ENCODE measurements around the gene ISG20.
A peak's percentile ranks its signal among the peaks of the same experiment; 100 is the strongest.

The ISG20 gene

DNA sequence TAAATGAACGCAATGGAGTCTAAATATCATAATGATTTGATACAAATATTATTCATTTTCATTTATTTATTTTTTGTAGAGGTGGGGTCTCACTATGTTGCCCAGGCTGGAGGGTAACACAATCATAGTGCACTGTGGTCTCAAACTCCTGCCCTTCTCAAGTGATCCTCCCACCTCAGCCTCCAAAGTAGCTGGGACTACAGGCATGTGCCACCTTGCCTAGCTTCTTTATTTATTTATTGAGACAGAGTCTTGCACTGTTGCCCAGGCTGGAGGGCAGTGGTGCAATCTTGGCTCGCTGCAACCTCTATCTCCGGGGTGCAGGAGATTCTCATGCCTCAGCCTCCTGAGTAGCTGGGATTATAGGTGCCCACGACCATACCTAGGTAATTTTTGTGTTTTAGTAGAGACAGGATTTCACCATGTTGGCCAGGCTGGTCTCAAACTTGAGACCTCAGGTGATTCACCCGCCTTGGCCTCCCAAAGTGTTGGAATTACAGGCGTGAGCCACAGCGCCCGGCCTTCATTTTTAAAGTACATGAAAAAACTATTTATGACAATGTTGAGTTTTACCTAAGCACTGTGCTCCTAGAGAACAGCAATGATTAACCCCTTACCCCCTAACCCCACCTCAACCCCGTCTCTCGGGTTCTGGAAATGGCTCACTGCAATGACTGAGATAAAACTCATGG lies 21.6 kb upstream of the ISG20 start:
- TF ChIP-seq, protein P1, sequence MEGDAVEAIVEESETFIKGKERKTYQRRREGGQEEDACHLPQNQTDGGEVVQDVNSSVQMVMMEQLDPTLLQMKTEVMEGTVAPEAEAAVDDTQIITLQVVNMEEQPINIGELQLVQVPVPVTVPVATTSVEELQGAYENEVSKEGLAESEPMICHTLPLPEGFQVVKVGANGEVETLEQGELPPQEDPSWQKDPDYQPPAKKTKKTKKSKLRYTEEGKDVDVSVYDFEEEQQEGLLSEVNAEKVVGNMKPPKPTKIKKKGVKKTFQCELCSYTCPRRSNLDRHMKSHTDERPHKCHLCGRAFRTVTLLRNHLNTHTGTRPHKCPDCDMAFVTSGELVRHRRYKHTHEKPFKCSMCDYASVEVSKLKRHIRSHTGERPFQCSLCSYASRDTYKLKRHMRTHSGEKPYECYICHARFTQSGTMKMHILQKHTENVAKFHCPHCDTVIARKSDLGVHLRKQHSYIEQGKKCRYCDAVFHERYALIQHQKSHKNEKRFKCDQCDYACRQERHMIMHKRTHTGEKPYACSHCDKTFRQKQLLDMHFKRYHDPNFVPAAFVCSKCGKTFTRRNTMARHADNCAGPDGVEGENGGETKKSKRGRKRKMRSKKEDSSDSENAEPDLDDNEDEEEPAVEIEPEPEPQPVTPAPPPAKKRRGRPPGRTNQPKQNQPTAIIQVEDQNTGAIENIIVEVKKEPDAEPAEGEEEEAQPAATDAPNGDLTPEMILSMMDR (IDR thresholded peaks at IDR 0.05), result no peak
- no peak for DNase-seq
- no peak overlapping the region for H3K27ac ChIP-seq
- intact Hi-C loops (cut with DNase I; ENCODE audit: low total_unique reads), result no loop called here
- H3K36me3 ChIP-seq, result no peaks in the 10 kb centered on the region
- no peak overlapping the region for H3K4me3 ChIP-seq
- H3K27me3 ChIP-seq, result peaks cover 0 to 6% of the 10 kb centered on the region in 2 donors
- H3K4me1 ChIP-seq, result peaks cover 0 to 12% (median 10%) of the 10 kb centered on the region in 4 donors
- no peaks in the 10 kb centered on the region for H3K9me3 ChIP-seq

DNA sequence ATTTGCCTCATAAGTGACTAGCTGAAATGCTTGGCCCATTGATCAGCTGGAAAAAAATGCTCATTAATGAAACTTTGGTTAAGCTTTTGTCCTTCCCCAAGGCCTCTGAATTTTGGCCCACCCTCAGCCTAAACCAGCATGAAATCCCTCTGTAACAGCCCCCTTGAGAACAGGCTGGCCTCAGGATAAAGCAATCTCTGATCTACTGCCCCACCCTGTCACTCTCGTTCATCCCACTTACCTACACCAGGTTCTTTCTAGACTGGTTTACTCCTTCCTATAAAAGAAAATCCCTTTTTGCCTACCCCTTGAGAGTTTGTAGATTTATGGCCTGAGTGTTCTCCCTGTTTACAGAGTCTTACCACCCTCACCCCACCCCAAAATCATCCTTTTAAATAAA lies 21.0 kb upstream of the ISG20 start:
- Histone ChIP-seq H3K9me3 (no peaks in the 10 kb centered on the region), H3K4me1 (peaks cover 0 to 18% (median 15%) of the 10 kb centered on the region in 4 donors), H3K27ac (no peak overlapping the region), H3K27me3 (peaks cover 0 to 6% of the 10 kb centered on the region in 2 donors), H3K4me3 (no peak overlapping the region), H3K36me3 (no peaks in the 10 kb centered on the region)
- TF ChIP-seq, protein P1 (IDR thresholded peaks at IDR 0.05), result no peak
- DNase-seq, result no peak
- intact Hi-C loops (cut with DNase I; ENCODE audit: low total_unique reads), result no loop called here

DNA sequence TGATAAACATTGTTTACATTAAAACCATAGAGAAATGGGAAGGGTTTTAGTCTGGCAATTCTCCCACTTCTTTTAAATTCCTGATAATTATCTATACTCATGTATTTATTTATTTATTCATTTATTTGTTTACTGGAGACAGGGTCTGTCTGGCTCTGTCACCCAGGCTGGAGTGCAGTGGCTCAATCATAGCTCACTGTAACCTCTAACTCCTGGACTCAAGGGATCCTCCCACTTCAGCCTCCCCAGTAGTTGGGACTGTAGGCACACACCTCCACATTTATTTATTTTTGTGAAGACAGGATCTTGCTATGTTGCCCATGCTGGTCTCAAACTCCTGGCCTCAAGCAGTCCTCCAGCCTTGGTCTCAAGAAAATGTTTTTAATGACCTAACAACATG lies 20.1 kb upstream of the ISG20 start:
- TF ChIP-seq, protein P1 (IDR thresholded peaks at IDR 0.05), result no peak
- no peak overlapping the region for H3K4me3 ChIP-seq
- DNase-seq, result no peak
- peaks cover 0 to 6% of the 10 kb centered on the region in 2 donors for H3K27me3 ChIP-seq
- H3K9me3 ChIP-seq, result no peaks in the 10 kb centered on the region
- H3K4me1 ChIP-seq, result peaks cover 0 to 27% (median 21%) of the 10 kb centered on the region in 4 donors
- H3K36me3 ChIP-seq, result no peaks in the 10 kb centered on the region
- intact Hi-C loops (cut with DNase I; ENCODE audit: low total_unique reads), result no loop called here
- H3K27ac ChIP-seq, result no peak overlapping the region

DNA sequence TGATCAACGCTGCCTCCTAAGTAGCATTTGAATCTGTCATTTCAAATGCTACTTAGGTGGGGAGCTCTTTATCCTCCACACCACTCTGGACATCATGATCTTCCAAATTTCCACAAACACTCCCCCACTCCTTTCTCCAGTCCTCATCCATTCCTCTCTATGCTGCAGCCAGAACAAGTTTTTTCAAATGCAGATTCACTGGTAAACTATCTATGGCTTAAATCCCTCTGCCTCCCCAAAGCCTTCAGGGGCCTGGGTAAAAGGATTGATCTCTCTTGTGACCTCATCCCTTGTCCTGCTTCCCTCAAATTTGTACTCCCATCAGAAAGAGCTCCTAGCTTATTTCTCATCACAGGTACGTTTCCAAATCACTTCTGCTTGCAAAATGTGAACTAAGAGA lies 19.0 kb upstream of the ISG20 start:
- TF ChIP-seq, protein P1 (IDR thresholded peaks at IDR 0.05), result no peak
- H3K4me1 ChIP-seq, result peaks cover 0 to 35% (median 24%) of the 10 kb centered on the region in 4 donors
- intact Hi-C loops (cut with DNase I; ENCODE audit: low total_unique reads), result no loop called here
- H3K27me3 ChIP-seq, result peaks cover 0 to 6% of the 10 kb centered on the region in 2 donors
- no peak overlapping the region for H3K4me3 ChIP-seq
- DNase-seq, result no peak
- H3K36me3 ChIP-seq, result no peaks in the 10 kb centered on the region
- no peak overlapping the region for H3K27ac ChIP-seq
- no peaks in the 10 kb centered on the region for H3K9me3 ChIP-seq

DNA sequence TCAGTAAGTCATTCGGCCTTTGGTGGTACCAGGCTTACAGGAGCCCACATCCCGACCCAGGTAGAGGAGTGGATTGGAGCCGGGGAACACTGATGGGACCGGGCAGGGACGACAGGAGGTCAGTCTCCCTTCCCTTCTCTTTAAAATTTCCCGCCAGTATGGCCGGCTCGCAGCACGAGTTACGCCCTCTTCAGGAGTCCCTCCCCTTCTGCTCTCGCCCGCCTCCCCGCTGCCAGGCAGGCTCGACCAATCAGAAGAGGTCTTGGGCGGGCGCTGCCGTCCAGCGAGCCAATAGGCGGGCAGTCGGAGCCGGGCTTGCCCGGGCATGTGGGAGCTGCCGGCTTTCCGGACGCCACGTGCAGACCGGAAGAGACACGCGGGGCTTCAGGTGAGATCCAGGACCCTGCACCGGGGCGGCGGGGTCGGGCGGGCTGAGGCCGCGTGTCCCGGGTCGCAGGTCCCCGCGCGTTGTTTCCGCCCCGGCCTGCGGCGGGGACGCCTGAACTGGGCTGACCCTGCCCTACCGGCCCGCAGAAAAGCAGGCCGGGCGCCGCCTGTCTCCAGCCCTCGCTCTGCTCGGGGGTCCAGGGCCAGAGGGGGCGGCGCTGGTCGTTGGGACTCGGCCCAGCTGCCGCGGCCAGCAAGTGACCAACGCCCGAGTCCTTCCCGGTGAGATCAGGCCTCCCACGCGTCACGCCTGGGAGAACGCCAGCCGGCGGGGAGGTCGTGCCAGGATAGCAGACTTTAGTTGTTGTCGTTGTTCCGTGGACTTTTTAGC lies 17.6 kb upstream of the ISG20 start, which contains the start of gene AEN:
Gene AEN, plus strand, starts transcription at position 346 of the 778 bp plus-strand sequence. CDS start 4,870 bp downstream, outside the sequence.
- intact Hi-C loops (cut with DNase I; ENCODE audit: low total_unique reads), result no loop called here

More for the DNA sequence above, 17.6 kb upstream of the ISG20 start, which contains the start of gene AEN:
- no peaks in the 10 kb centered on the region for H3K27me3 ChIP-seq
- peaks cover 0 to 3% (median 2%) of the 10 kb centered on the region in 3 donors for H3K36me3 ChIP-seq
- H3K9me3 ChIP-seq, result no peaks in the 10 kb centered on the region
- peaks cover 0 to 40% (median 24%) of the 10 kb centered on the region in 4 donors for H3K4me1 ChIP-seq
- peak within 1 kb of the TSS; percentile 72 to 80 for H3K27ac ChIP-seq
- peak within 1 kb of the TSS; percentile 92 to 94 for H3K4me3 ChIP-seq
- DNase-seq, result peak; percentile 95 to 98
- TF ChIP-seq, protein P1 (IDR thresholded peaks at IDR 0.05), result no peak

Data from tibial artery (tissue), 4 donors.